Activated naive CD4-positive, alpha-beta T cell treated with anti-CD3 and anti-CD28 coated beads, Interleukin-2, amount 50 U/mL, for 72 hours (primary cell): ENCODE data around the gene TSSK2. TPM values are rescaled to one million over a fixed set of nuclear protein-coding genes. Genes with fewer than 3 reads are reported as not detected.

Experiments
- ATAC-seq, 2 donors: fragments of 150-1000 bp; cut with Tn5 transposase; 2 replicates each; pipeline ENCODE4 v1.10.0; 2021; ENCODE audit warnings: mild to moderate bottlenecking in 2 of 2, moderate library complexity in 2 of 2
- DNase-seq, 2 donors: peaks; one replicate each; pipeline ENCODE4 v3.0.0; 2021 to 2022; ENCODE audit warnings: low spot score in 2 of 2
- H3K27ac Mint-ChIP-seq, 2 donors: one replicate each; pipeline ENCODE4 v1.8.0; 2022; ENCODE audit warnings: mild to moderate bottlenecking in 2 of 2, mixed read lengths in 2 of 2
- H3K36me3 Mint-ChIP-seq, 2 donors: one replicate each; pipeline ENCODE4 v1.8.0; 2022; ENCODE audit warnings: mixed read lengths in 2 of 2
- H3K9me3 Mint-ChIP-seq, 2 donors: one replicate each; pipeline ENCODE4 v1.8.0; 2022; ENCODE audit warnings: mixed read lengths in 2 of 2
- total RNA-seq, 2 donors: library from RNA; stranded (reverse); gene quantifications; one replicate each; pipeline ENCODE4 v1.2.3, GENCODE V29; 2022

The TSSK2 gene
- total RNA-seq, 2 donors from 2014 or later: not detected

GRCh38 chr22:19179497-19180048 lies 48.5 kb downstream of the TSSK2 start:
- Mint-ChIP-seq H3K9me3 (no peaks in the 10 kb centered on the region), H3K36me3 (no peaks in the 10 kb centered on the region), H3K27ac (peak overlapping the region; percentile 50 to 82)
- DNase-seq (peak in 1 of 2 donors; percentile 51), ATAC-seq (peak; percentile 41 to 42)

GRCh38 chr22:19180234-19180633 lies 49.1 kb downstream of the TSSK2 start:
- H3K27ac Mint-ChIP-seq: no peak overlapping the region
- ATAC-seq (no peak), DNase-seq (no peak)
- H3K36me3 Mint-ChIP-seq: no peaks in the 10 kb centered on the region
- no peaks in the 10 kb centered on the region for H3K9me3 Mint-ChIP-seq

GRCh38 chr22:19180740-19181410 lies 49.8 kb downstream of the TSSK2 start:
- ATAC-seq (no peak), DNase-seq (no peak)
- Mint-ChIP-seq H3K27ac (peak overlapping the region; percentile 68 to 88), H3K36me3 (no peaks in the 10 kb centered on the region), H3K9me3 (no peaks in the 10 kb centered on the region)

GRCh38 chr22:19181786-19182471 lies 50.8 kb downstream of the TSSK2 start:
- no peaks in the 10 kb centered on the region for H3K9me3 Mint-ChIP-seq

More at GRCh38 chr22:19181786-19182471, 50.8 kb downstream of the TSSK2 start:
- peak in 1 of 2 donors; percentile 84 for DNase-seq
- no peaks in the 10 kb centered on the region for H3K36me3 Mint-ChIP-seq
- ATAC-seq: peak in 1 of 2 donors; percentile 53
- H3K27ac Mint-ChIP-seq: peak overlapping the region; percentile 84 to 88

Other genes with a start within 250 kb of the TSSK2 start
- gene DGCR6, start 225.0 kb upstream of the TSSK2 start, total RNA-seq: 1 to 10 TPM; 1.1 to 1.5 TPM
- gene PRODH, start 195.0 kb upstream of the TSSK2 start, total RNA-seq: under 1 TPM in 1 of 2 donors, not detected in 1; 0.45 TPM
- gene DGCR2, start 8.9 kb upstream of the TSSK2 start, total RNA-seq: 10 to 100 TPM in 1 of 2 donors, 1 to 10 TPM in 1; 9.5 to 23.6 TPM
- 10 to 100 TPM; 16.5 to 21.5 TPM for gene ESS2, start 13.3 kb downstream of the TSSK2 start, total RNA-seq
- gene GSC2, start 19.0 kb downstream of the TSSK2 start, total RNA-seq: not detected
- 10 to 100 TPM; 59.1 to 61.3 TPM for gene SLC25A1, start 47.4 kb downstream of the TSSK2 start, total RNA-seq
- gene CLTCL1, start 160.4 kb downstream of the TSSK2 start, total RNA-seq: 1 to 10 TPM; 1.3 to 3.3 TPM